ENCODE measurements around the gene HOXB6.

HOXB6 gene

DNA sequence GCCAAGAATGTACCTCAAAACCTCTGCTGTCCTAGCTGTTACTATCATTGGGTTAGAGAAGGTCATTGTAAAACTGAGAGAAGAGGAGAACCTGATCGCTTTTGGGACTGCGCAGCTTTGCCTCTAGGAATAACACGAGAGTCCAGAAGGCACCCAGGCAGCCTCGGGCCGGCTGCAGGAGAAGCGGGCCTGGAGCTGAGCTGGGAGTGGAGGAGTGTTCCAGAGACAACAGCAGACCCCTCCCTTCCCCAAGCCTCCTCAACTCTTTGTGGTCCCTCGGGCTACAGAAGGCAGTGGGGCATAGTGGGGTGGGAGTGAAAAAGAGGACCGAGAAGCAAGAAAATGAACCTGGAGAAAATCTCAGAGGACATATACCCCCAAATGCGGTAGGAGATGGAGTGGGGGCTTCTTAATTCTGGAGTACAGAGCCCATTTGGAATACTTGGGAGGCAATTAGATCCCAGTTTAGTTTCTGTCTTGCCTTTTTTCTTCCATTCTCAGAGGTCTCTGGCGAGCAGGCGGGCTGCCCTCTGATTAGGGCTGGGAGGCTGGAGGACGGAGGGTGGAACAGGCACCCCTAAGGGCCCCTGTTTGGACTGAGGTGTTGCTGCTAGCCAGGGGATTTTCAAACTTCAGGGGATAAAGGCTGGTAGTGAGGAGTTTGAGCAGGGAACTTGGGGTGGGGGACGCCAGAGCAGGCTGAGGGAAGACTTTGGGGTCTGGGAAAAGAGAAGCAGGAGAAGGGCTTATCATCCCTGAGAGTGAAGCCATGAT lies 46.5 kb downstream of the HOXB6 start:
- H3K27me3 ChIP-seq (ENCODE audit: insufficient read depth, low read length): peaks cover 100% of the 10 kb centered on the region
- H3K4me3 ChIP-seq (ENCODE audit: low read length): no peak overlapping the region
- WGBS: 12% methylated on average over 13 of the region's 13 CpGs
- H3K36me3 ChIP-seq (ENCODE audit: insufficient read depth, low read length): no peaks in the 10 kb centered on the region
- no peaks in the 10 kb centered on the region; the same call in 1 of the 2 replicates for H3K4me1 ChIP-seq (ENCODE audit: insufficient read depth, low read length)
- H3K27ac ChIP-seq (ENCODE audit: low read depth, low read length): no peak overlapping the region
- no peaks in the 10 kb centered on the region for H3K9me3 ChIP-seq (ENCODE audit: insufficient read depth, low read depth, low read length)
- H3K9ac ChIP-seq (ENCODE audit: low read depth, low read length): no peak overlapping the region

GRCh38 chr17:48556576-48557401 lies 48.0 kb downstream of the HOXB6 start:
- WGBS: 13% methylated on average over 7 of the region's 7 CpGs
- H3K27ac ChIP-seq (ENCODE audit: low read depth, low read length): no peak overlapping the region
- no peaks in the 10 kb centered on the region for H3K36me3 ChIP-seq (ENCODE audit: insufficient read depth, low read length)
- H3K27me3 ChIP-seq (ENCODE audit: insufficient read depth, low read length): peaks cover 100% of the 10 kb centered on the region
- H3K4me1 ChIP-seq (ENCODE audit: insufficient read depth, low read length): peaks cover 8% of the 10 kb centered on the region; the same call in 1 of the 2 replicates
- H3K9ac ChIP-seq (ENCODE audit: low read depth, low read length): no peak overlapping the region
- no peak overlapping the region for H3K4me3 ChIP-seq (ENCODE audit: low read length)
- no peaks in the 10 kb centered on the region for H3K9me3 ChIP-seq (ENCODE audit: insufficient read depth, low read depth, low read length)

DNA sequence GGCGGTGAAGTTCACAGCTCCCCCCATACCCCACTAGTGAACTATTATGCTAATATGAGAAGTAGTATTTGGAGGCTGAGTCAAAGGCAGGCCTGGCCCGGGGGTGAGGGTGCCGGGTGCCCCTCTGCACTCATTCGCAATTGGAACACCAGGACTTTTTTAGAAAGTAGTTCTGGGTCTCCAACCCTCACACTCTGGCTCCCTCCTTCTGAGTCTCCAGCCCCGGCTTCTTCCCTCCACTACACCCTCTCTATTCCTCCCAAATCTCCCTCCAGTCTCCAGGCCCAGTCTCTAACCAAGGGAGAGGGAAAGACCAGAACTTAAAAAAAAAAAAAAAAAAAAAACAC lies 48.6 kb downstream of the HOXB6 start:
- Histone ChIP-seq H3K36me3 (ENCODE audit: insufficient read depth, low read length) (no peaks in the 10 kb centered on the region), H3K9me3 (ENCODE audit: insufficient read depth, low read depth, low read length) (no peaks in the 10 kb centered on the region), H3K4me3 (ENCODE audit: low read length) (no peak overlapping the region), H3K27me3 (ENCODE audit: insufficient read depth, low read length) (peaks cover 100% of the 10 kb centered on the region), H3K9ac (ENCODE audit: low read depth, low read length) (no peak overlapping the region), H3K4me1 (ENCODE audit: insufficient read depth, low read length) (peaks cover 8% of the 10 kb centered on the region; the same call in 1 of the 2 replicates), H3K27ac (ENCODE audit: low read depth, low read length) (no peak overlapping the region)
- WGBS: 3% methylated on average over 4 of the region's 5 CpGs

DNA sequence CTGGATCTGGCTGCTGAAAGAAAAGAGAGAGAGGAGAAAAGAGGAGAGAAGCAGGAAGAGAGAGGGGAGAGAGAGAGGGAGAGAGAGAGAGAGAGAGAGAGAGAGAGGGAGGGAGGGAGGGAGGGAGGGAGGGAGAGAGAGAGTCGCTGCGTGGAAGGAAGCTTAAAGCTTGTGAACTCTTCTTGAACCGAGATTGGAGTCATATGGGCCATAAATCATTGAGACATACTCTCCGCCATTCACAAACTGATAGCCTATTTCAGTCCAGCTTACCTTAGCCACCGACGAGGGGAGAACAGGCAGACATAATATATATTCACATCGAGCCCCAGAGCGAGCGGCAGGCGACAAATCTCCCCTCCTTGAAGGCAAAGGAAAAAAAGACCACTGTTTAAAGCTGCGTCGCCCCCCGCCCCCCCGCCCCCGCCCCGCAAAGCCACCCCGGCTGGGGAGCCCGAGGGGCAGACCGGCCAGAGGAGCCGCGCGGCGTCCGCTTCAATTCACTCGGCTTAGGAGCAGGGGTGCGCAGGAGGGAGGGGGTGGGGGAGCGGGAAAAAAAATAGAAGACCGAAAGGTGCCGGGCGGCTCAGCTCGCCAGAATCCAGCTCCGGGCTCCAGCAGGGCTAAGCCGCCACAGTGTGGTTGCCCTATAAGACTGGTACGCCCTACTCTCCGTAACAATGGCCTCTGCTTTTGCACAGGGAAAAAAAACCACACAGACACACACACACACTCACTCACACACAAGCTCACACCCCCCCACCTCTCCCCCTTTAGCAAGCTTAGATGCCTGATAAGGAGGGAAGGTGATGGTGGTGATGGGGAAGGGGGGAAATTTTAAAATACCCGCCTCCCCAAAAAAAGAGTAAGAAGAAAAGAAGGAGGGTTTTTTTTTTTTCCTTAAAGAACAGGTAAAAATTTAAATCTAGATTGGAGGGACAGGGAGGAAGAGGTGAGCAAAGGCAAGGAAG lies 49.2 kb downstream of the HOXB6 start:
- H3K9me3 ChIP-seq (ENCODE audit: insufficient read depth, low read depth, low read length): no peaks in the 10 kb centered on the region
- no peak overlapping the region for H3K27ac ChIP-seq (ENCODE audit: low read depth, low read length)
- H3K4me3 ChIP-seq (ENCODE audit: low read length): peak overlapping the region; percentile 29; the same call in 1 of the 2 replicates
- peaks cover 100% of the 10 kb centered on the region for H3K27me3 ChIP-seq (ENCODE audit: insufficient read depth, low read length)
- no peak overlapping the region for H3K9ac ChIP-seq (ENCODE audit: low read depth, low read length)
- peaks cover 8% of the 10 kb centered on the region for H3K4me1 ChIP-seq (ENCODE audit: insufficient read depth, low read length)
- under 1% methylated on average over 35 of the region's 36 CpGs for WGBS
- no peaks in the 10 kb centered on the region for H3K36me3 ChIP-seq (ENCODE audit: insufficient read depth, low read length)

- no peaks in the 10 kb centered on the region for H3K36me3 ChIP-seq (ENCODE audit: insufficient read depth, low read length)
- H3K4me1 ChIP-seq (ENCODE audit: insufficient read depth, low read length): peaks cover 13% of the 10 kb centered on the region
- H3K4me3 ChIP-seq (ENCODE audit: low read length): peak overlapping the region; percentile 29
- 1% methylated on average over 42 of the region's 44 CpGs for WGBS
- no peak overlapping the region for H3K27ac ChIP-seq (ENCODE audit: low read depth, low read length)
- no peaks in the 10 kb centered on the region for H3K9me3 ChIP-seq (ENCODE audit: insufficient read depth, low read depth, low read length)
- H3K9ac ChIP-seq (ENCODE audit: low read depth, low read length): no peak overlapping the region; the same call in 1 of the 2 replicates
- peaks cover 100% of the 10 kb centered on the region for H3K27me3 ChIP-seq (ENCODE audit: insufficient read depth, low read length)
Observed at GRCh38 chr17:48554412-48555257, 50.2 kb downstream of the HOXB6 start.

DNA sequence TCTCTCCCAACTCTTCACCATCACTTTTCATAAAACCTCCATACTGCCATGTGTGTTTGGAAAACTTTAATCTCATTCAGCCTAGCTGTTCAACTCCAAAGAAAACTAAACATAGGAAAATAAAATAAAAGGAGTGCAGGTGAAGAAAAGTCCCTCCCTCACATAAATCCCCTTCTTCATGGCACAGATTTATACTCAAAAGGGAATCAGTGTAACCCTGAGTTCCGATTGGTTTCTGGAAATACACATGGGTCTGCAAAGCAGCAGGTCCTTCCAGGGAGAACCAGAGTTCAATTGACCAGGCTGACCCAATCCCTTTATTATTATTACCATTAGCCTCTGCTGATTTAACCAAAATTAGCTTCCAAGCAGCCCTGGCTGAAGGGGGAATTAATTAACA lies 51.0 kb downstream of the HOXB6 start:
- no peak overlapping the region for H3K9ac ChIP-seq (ENCODE audit: low read depth, low read length)
- no peaks in the 10 kb centered on the region for H3K9me3 ChIP-seq (ENCODE audit: insufficient read depth, low read depth, low read length)
- no peaks in the 10 kb centered on the region for H3K36me3 ChIP-seq (ENCODE audit: insufficient read depth, low read length)
- no peak overlapping the region; the same call in 1 of the 2 replicates for H3K4me3 ChIP-seq (ENCODE audit: low read length)
- H3K4me1 ChIP-seq (ENCODE audit: insufficient read depth, low read length): peaks cover 21% of the 10 kb centered on the region
- no peak overlapping the region for H3K27ac ChIP-seq (ENCODE audit: low read depth, low read length)
- H3K27me3 ChIP-seq (ENCODE audit: insufficient read depth, low read length): peaks cover 100% of the 10 kb centered on the region
- WGBS: 22% methylated on average over 1 of the region's 1 CpG

GRCh38 chr17:48553190-48553547 lies 51.6 kb downstream of the HOXB6 start:
- Histone ChIP-seq H3K9me3 (ENCODE audit: insufficient read depth, low read depth, low read length) (no peaks in the 10 kb centered on the region), H3K4me3 (ENCODE audit: low read length) (no peak overlapping the region), H3K27ac (ENCODE audit: low read depth, low read length) (no peak overlapping the region), H3K36me3 (ENCODE audit: insufficient read depth, low read length) (no peaks in the 10 kb centered on the region), H3K27me3 (ENCODE audit: insufficient read depth, low read length) (peaks cover 100% of the 10 kb centered on the region), H3K4me1 (ENCODE audit: insufficient read depth, low read length) (peaks cover 26% of the 10 kb centered on the region), H3K9ac (ENCODE audit: low read depth, low read length) (no peak overlapping the region)
- 18% methylated on average over 5 of the region's 5 CpGs for WGBS

GRCh38 chr17:48552466-48553189 lies 52.2 kb downstream of the HOXB6 start:
- Histone ChIP-seq H3K4me3 (ENCODE audit: low read length) (no peak overlapping the region), H3K9me3 (ENCODE audit: insufficient read depth, low read depth, low read length) (no peaks in the 10 kb centered on the region), H3K36me3 (ENCODE audit: insufficient read depth, low read length) (no peaks in the 10 kb centered on the region), H3K9ac (ENCODE audit: low read depth, low read length) (no peak overlapping the region), H3K4me1 (ENCODE audit: insufficient read depth, low read length) (peaks cover 31% of the 10 kb centered on the region), H3K27ac (ENCODE audit: low read depth, low read length) (no peak overlapping the region), H3K27me3 (ENCODE audit: insufficient read depth, low read length) (peaks cover 100% of the 10 kb centered on the region)
- 5% methylated on average over 6 of the region's 11 CpGs for WGBS

- no peak overlapping the region for H3K4me3 ChIP-seq (ENCODE audit: low read length)
- H3K9ac ChIP-seq (ENCODE audit: low read depth, low read length): no peak overlapping the region
- H3K27ac ChIP-seq (ENCODE audit: low read depth, low read length): no peak overlapping the region
Observed at GRCh38 chr17:48551596-48552465, 53.0 kb downstream of the HOXB6 start.

More at GRCh38 chr17:48551596-48552465, 53.0 kb downstream of the HOXB6 start:
- Histone ChIP-seq H3K36me3 (ENCODE audit: insufficient read depth, low read length) (no peaks in the 10 kb centered on the region), H3K9me3 (ENCODE audit: insufficient read depth, low read depth, low read length) (no peaks in the 10 kb centered on the region), H3K27me3 (ENCODE audit: insufficient read depth, low read length) (peaks cover 100% of the 10 kb centered on the region), H3K4me1 (ENCODE audit: insufficient read depth, low read length) (peaks cover 39% of the 10 kb centered on the region)
- WGBS: 6% methylated on average over 47 of the region's 47 CpGs
